CD4-positive, CD25-positive, alpha-beta regulatory T cell (primary cell): Measurements from ENCODE around the gene EFCAB10. TPM values are rescaled to one million over a fixed set of nuclear protein-coding genes. Genes with fewer than 3 reads are reported as not detected.
A peak's percentile ranks its signal among the peaks of the same experiment; 100 is the strongest.
"Not testable (repeated sequence)": the region's sequence is repeated elsewhere in the genome, so short reads cannot be mapped to it uniquely, and the experiment has no call there.

Experiments used
- ATAC-seq, 2 donors: fragments of 150-1000 bp; cut with Tn5 transposase; one replicate each; pipeline ENCODE4 v1.10.0; 2021; ENCODE audit warnings: low read depth in 2 of 2, moderate number of reproducible peaks in 2 of 2, moderate library complexity in 1 of 2
- DNase-seq, 3 donors: peaks; one replicate each; pipeline versions ENCODE4 v3.0.0 to v3.0.0-alpha.2; 2012 to 2022; ENCODE audit warnings: mixed read lengths in 1 of 3
- H3K27ac ChIP-seq: one replicate; pipeline ENCODE4 v1.7.0; 2013; ENCODE audit warnings: mild to moderate bottlenecking, low read length; ENCODE audit not compliant: insufficient read depth, poor library complexity, severe bottlenecking
- H3K27me3 ChIP-seq: one replicate; pipeline ENCODE4 v1.7.0; 2013; ENCODE audit warnings: low read length; ENCODE audit not compliant: control insufficient read depth, insufficient read depth
- H3K36me3 ChIP-seq: one replicate; pipeline ENCODE4 v1.7.0; 2013; ENCODE audit warnings: mild to moderate bottlenecking, low read length, moderate library complexity; ENCODE audit not compliant: control insufficient read depth, insufficient read depth
- H3K4me1 ChIP-seq: 2 replicates; pipeline ENCODE4 v1.7.0; 2013; ENCODE audit warnings: mild to moderate bottlenecking, low read length; ENCODE audit not compliant: insufficient read depth, control insufficient read depth, poor library complexity, severe bottlenecking
- H3K4me3 ChIP-seq: one replicate; pipeline ENCODE4 v1.7.0; 2013; ENCODE audit warnings: low read depth, mild to moderate bottlenecking, low read length, moderate library complexity
- H3K9me3 ChIP-seq, 2 experiments: 1 replicate in 1 of 2; 2 replicates in 1 of 2; pipeline ENCODE4 v1.7.0; 2013; ENCODE audit warnings: low read length in 2 of 2, mild to moderate bottlenecking in 1 of 2, moderate library complexity in 1 of 2; ENCODE audit not compliant: control insufficient read depth in 2 of 2
- H3K27ac Mint-ChIP-seq, 3 donors: one replicate each; pipeline ENCODE4 v1.8.0; 2020 to 2022; ENCODE audit warnings: mild to moderate bottlenecking in 3 of 3, mixed read lengths in 3 of 3, moderate library complexity in 2 of 3
- H3K27me3 Mint-ChIP-seq: one replicate; pipeline ENCODE4 v1.8.0; 2022; ENCODE audit warnings: mild to moderate bottlenecking, mixed read lengths
- H3K36me3 Mint-ChIP-seq: one replicate; pipeline ENCODE4 v1.8.0; 2020; ENCODE audit warnings: mixed read lengths
- H3K4me1 Mint-ChIP-seq, 4 donors: one replicate each; pipeline ENCODE4 v1.8.0; 2020 to 2022; ENCODE audit warnings: mixed read lengths in 4 of 4, mild to moderate bottlenecking in 1 of 4
- H3K4me3 Mint-ChIP-seq, 4 donors: one replicate each; pipeline ENCODE4 v1.8.0; 2020 to 2022; ENCODE audit warnings: mild to moderate bottlenecking in 4 of 4, mixed read lengths in 4 of 4, moderate library complexity in 3 of 4
- H3K9me3 Mint-ChIP-seq, 7 donors: one replicate each; pipeline ENCODE4 v1.8.0; 2020 to 2022; ENCODE audit warnings: mixed read lengths in 7 of 7, mild to moderate bottlenecking in 3 of 7, moderate library complexity in 2 of 7
- polyA plus RNA-seq, 4 donors: library from polyadenylated mRNA; unstranded; fragments of 300-500 nt; fragmentation: Illumina TruSeq; gene quantifications; one replicate each; pipeline ENCODE4 v1.2.3, GENCODE V29; 2021
- total RNA-seq: library from RNA; stranded (reverse); gene quantifications from one replicate; pipeline ENCODE4 v1.2.3, GENCODE V29; 2022

The EFCAB10 gene
- total and polyA plus RNA-seq, 5 donors from 2014 or later, result 0.86 TPM; not detected in 4

DNA sequence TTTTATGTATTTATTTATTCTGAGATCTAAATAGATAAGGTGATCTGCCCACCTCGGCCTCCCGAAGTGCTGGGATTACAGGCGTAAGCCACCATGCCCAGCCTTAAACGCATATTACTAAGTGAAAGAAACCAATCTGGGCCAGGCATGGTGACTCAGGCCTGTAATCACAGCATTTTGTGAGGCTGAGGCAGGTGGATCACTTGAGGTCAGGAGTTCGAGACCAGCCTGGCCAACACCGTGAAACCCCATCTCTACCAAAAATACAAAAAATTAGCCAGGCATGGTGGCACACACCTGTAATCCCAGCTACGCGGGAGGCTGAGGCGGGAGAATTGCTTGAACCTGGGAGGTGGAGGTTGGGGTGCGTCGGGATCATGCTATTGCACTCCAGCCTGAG lies 56.9 kb downstream of the EFCAB10 start:
- H3K27me3 ChIP-seq, H3K4me3 ChIP-seq, H3K36me3 Mint-ChIP-seq, H3K9me3 Mint-ChIP-seq, H3K27me3 Mint-ChIP-seq, DNase-seq, ATAC-seq, H3K27ac ChIP-seq, H3K9me3 ChIP-seq, H3K27ac Mint-ChIP-seq, H3K36me3 ChIP-seq: not testable (repeated sequence)
- H3K4me1 ChIP-seq, result peaks cover 14% of the 10 kb centered on the region
- H3K4me3 Mint-ChIP-seq, result peak overlapping the region in 2 of 4 donors; percentile 70 to 74
- peaks cover 0 to 23% (median 11%) of the 10 kb centered on the region in 4 donors for H3K4me1 Mint-ChIP-seq

GRCh38 chr7:105521717-105522463 lies 59.4 kb downstream of the EFCAB10 start, which contains the start of gene PUS7:
PUS7 (minus strand) TSS chr7:105522271; CDS start chr7:105508512, 13,759 bp downstream.
- Mint-ChIP-seq H3K9me3 (no peaks in the 10 kb centered on the region), H3K36me3 (peaks cover 5% of the 10 kb centered on the region), H3K4me3 (peak within 1 kb of the TSS; percentile 90 to 97 (median 94)), H3K27me3 (no peaks in the 10 kb centered on the region), H3K27ac (peak within 1 kb of the TSS in 2 of 3 donors; percentile 80 to 84), H3K4me1 (peaks cover 0 to 22% (median 10%) of the 10 kb centered on the region in 4 donors)
- Histone ChIP-seq H3K9me3 (no peaks in the 10 kb centered on the region), H3K4me3 (peak within 1 kb of the TSS; percentile 69), H3K27me3 (no peaks in the 10 kb centered on the region), H3K36me3 (no peaks in the 10 kb centered on the region), H3K27ac (peak within 1 kb of the TSS; percentile 71), H3K4me1 (peaks cover 14% of the 10 kb centered on the region)
- ATAC-seq (peak; percentile 92), DNase-seq (peak; percentile 74 to 87 (median 74))

GRCh38 chr7:105521027-105521716 lies 60.1 kb downstream of the EFCAB10 start:
- Histone ChIP-seq H3K4me3 (peak overlapping the region; percentile 61), H3K4me1 (peaks cover 14% of the 10 kb centered on the region), H3K27ac (no peak overlapping the region), H3K27me3 (no peaks in the 10 kb centered on the region), H3K9me3 (no peaks in the 10 kb centered on the region), H3K36me3 (no peaks in the 10 kb centered on the region)
- Mint-ChIP-seq H3K4me3 (peak overlapping the region; percentile 90 to 97 (median 94)), H3K4me1 (peaks cover 0 to 22% (median 10%) of the 10 kb centered on the region in 4 donors), H3K27ac (peak overlapping the region in 1 of 3 donors; percentile 69), H3K9me3 (no peaks in the 10 kb centered on the region), H3K36me3 (peaks cover 5% of the 10 kb centered on the region), H3K27me3 (no peaks in the 10 kb centered on the region)
- ATAC-seq (peak; percentile 23 to 25), DNase-seq (peak; percentile 13 to 61 (median 22))

DNA sequence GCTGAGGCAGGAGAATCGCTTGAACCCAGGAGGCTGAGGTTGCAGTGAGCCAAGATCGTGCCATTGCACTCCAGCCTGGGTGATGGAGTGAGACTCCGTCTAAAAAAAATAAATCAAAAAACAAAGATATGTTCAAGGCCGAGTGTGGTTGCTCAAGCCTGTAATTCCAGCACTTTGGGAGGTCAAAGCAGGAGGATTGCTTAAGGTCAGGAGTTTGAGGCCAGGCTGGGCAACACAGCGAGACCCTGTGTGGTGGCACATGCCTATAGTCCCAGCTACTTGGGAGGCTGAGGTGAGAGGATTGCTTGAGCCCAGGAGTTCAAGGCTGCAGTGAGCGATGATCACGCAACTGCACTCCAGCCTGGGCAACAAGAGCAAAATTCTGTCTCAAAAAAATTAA lies 60.7 kb downstream of the EFCAB10 start:
- DNase-seq, H3K9me3 Mint-ChIP-seq, H3K27me3 Mint-ChIP-seq, H3K27ac Mint-ChIP-seq, H3K9me3 ChIP-seq, H3K36me3 ChIP-seq, H3K27me3 ChIP-seq, H3K36me3 Mint-ChIP-seq, H3K4me3 ChIP-seq, H3K27ac ChIP-seq, ATAC-seq: not testable (repeated sequence)
- H3K4me3 Mint-ChIP-seq, result peak overlapping the region in 2 of 4 donors; percentile 13 to 90
- peaks cover 0 to 22% (median 10%) of the 10 kb centered on the region in 4 donors for H3K4me1 Mint-ChIP-seq
- H3K4me1 ChIP-seq, result peaks cover 14% of the 10 kb centered on the region

DNA sequence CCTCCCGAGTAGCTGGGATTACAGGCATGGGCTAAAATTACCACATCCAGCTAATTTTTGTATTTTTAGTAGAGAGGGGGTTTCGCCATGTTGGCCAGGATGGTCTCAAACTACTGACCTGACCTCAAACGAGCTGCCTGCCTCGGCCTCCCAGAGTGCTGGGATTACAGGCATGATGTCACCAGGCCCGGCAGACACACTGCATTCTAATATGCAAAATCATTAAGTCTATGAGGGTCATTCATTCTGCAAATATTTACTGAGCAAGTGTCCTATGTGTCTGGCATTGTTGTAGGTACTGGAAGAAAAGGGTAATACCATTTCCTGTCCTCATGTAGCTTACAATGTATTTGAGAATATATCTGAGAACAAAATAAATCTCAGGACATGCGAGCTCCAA lies 61.9 kb downstream of the EFCAB10 start:
- H3K9me3 Mint-ChIP-seq, result no peaks in the 10 kb centered on the region
- no peaks in the 10 kb centered on the region for H3K36me3 ChIP-seq
- H3K9me3 ChIP-seq, result no peaks in the 10 kb centered on the region
- DNase-seq, result no peak
- no peaks in the 10 kb centered on the region for H3K27me3 ChIP-seq
- no peak overlapping the region for H3K4me3 ChIP-seq
- peaks cover 14% of the 10 kb centered on the region for H3K4me1 ChIP-seq
- no peak overlapping the region for H3K27ac Mint-ChIP-seq
- peak overlapping the region in 3 of 4 donors; percentile 14 to 31 (median 24) for H3K4me3 Mint-ChIP-seq
- H3K4me1 Mint-ChIP-seq, result peaks cover 0 to 22% (median 10%) of the 10 kb centered on the region in 4 donors
- H3K36me3 Mint-ChIP-seq, result peaks cover 5% of the 10 kb centered on the region
- no peak overlapping the region for H3K27ac ChIP-seq
- ATAC-seq, result no peak
- no peaks in the 10 kb centered on the region for H3K27me3 Mint-ChIP-seq

GRCh38 chr7:105515610-105516009 lies 65.7 kb downstream of the EFCAB10 start:
- H3K4me3 ChIP-seq, ATAC-seq, H3K9me3 ChIP-seq, H3K36me3 ChIP-seq, DNase-seq, H3K4me3 Mint-ChIP-seq, H3K27ac ChIP-seq, H3K27me3 Mint-ChIP-seq, H3K4me1 ChIP-seq, H3K27ac Mint-ChIP-seq, H3K9me3 Mint-ChIP-seq, H3K27me3 ChIP-seq: not testable (repeated sequence)
- Mint-ChIP-seq H3K36me3 (peaks cover 12% of the 10 kb centered on the region), H3K4me1 (peaks cover 0 to 14% (median 8%) of the 10 kb centered on the region in 4 donors)
